ENCODE measurements around the gene TCL1A.

DNA sequence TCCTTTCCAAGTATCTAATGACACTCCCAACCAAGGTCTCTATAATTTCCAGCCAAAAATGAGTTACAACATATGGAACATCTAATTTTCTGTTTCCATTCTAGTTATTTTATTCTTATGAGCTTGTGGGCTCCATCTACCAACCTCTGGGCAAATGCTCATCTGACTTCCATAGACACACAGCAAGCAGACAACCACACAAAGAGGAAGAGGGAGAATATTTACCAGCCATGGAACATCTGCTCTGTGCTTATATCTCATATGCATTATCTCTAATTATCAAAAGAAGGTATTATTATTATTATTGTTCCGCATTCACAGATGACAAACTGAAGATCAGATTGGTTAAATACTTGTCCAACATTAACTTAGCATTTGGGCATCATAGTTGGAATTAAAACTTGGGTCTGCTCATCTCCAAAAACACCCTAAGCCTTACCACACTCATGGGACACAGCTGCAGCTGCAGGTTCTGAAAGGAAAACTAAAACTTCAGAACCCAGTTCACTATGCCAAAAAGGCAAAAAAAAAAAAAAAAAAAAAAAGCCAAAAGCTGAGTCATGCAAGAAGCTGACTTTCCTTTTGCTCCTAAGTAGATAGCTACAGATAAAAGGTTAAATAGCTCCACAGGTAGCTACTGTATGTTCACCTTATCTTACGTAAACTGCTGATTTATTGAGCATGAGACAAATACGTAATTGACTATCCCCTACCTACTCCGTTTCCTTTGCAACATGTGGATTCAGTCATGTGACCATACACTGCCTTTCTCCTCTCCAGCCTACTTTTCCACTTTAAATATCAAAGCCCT, 51.3 kb downstream of the TCL1A start:
- TF ChIP-seq, protein P1, sequence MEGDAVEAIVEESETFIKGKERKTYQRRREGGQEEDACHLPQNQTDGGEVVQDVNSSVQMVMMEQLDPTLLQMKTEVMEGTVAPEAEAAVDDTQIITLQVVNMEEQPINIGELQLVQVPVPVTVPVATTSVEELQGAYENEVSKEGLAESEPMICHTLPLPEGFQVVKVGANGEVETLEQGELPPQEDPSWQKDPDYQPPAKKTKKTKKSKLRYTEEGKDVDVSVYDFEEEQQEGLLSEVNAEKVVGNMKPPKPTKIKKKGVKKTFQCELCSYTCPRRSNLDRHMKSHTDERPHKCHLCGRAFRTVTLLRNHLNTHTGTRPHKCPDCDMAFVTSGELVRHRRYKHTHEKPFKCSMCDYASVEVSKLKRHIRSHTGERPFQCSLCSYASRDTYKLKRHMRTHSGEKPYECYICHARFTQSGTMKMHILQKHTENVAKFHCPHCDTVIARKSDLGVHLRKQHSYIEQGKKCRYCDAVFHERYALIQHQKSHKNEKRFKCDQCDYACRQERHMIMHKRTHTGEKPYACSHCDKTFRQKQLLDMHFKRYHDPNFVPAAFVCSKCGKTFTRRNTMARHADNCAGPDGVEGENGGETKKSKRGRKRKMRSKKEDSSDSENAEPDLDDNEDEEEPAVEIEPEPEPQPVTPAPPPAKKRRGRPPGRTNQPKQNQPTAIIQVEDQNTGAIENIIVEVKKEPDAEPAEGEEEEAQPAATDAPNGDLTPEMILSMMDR (IDR thresholded peaks at IDR 0.05): no peak
- no peak for TF ChIP-seq POLR2A (IDR thresholded peaks at IDR 0.05)

Data from Peyer's patch (tissue), 4 donors.